Measurements from ENCODE around the gene AKNA. TPM values are rescaled to one million over a fixed set of nuclear protein-coding genes. Genes with fewer than 3 reads are reported as not detected.

The AKNA gene
- total RNA-seq, 1 donor from 2014 or later, result 55.0 TPM

DNA sequence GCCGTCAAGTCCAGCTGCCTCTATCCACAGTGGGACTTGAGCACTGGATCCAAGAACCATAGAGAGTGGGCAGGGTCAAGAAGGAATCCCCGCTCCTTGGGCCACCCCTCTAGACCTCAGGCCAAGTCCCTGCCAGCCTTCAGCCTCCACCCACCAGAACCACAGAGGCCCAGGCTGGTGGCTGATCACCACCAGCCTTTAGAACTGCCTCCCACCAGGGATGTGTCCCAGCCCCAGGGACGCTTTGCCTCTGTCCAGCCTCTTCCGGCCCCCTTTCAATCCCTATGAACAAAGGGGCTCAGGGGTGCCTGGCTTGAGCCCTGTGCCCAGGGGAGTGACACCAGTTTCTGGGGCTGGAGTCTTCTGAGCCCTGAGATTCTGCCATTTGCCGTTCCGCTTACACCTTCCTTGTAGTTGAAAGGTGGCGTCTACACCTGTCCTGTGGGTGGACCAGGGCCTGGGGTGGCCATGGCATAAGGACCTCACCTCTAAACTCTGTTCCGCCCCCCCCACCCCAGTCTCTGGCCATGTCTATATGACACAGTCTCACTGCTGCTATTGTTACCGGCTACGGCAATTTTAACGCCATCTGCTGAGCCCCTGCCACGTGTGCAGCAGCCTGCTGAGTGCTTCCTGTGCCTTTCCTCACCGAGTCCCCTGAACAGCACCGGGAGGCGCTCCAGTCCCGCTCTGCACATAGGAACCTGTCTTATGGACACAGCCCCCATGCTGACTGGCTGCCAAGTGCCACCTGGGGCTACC is 100.6 kb downstream of the AKNA start:
- Histone ChIP-seq H3K27ac (no peak overlapping the region), H3K4me1 (peaks cover 20% of the 10 kb centered on the region), H3K36me3 (peaks cover 0 to under 1% of the 10 kb centered on the region in 2 donors), H3K27me3 (no peaks in the 10 kb centered on the region), H3K4me3 (no peak overlapping the region), H3K9me3 (no peaks in the 10 kb centered on the region)
- intact Hi-C loops (cut with DNase I), result no loop called here
- DNase-seq (ENCODE audit: extremely low spot score in 2 of 2), result peak in 1 of 2 donors; percentile 79
- TF ChIP-seq POLR2A (IDR thresholded peaks at IDR 0.05) (no peak), POLR2AphosphoS5 (IDR thresholded peaks at IDR 0.05; ENCODE audit: insufficient read depth in 1 of 2, low read depth in 1 of 2) (no peak)
- TF ChIP-seq, protein P1, sequence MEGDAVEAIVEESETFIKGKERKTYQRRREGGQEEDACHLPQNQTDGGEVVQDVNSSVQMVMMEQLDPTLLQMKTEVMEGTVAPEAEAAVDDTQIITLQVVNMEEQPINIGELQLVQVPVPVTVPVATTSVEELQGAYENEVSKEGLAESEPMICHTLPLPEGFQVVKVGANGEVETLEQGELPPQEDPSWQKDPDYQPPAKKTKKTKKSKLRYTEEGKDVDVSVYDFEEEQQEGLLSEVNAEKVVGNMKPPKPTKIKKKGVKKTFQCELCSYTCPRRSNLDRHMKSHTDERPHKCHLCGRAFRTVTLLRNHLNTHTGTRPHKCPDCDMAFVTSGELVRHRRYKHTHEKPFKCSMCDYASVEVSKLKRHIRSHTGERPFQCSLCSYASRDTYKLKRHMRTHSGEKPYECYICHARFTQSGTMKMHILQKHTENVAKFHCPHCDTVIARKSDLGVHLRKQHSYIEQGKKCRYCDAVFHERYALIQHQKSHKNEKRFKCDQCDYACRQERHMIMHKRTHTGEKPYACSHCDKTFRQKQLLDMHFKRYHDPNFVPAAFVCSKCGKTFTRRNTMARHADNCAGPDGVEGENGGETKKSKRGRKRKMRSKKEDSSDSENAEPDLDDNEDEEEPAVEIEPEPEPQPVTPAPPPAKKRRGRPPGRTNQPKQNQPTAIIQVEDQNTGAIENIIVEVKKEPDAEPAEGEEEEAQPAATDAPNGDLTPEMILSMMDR (IDR thresholded peaks at IDR 0.05), result no peak

DNA sequence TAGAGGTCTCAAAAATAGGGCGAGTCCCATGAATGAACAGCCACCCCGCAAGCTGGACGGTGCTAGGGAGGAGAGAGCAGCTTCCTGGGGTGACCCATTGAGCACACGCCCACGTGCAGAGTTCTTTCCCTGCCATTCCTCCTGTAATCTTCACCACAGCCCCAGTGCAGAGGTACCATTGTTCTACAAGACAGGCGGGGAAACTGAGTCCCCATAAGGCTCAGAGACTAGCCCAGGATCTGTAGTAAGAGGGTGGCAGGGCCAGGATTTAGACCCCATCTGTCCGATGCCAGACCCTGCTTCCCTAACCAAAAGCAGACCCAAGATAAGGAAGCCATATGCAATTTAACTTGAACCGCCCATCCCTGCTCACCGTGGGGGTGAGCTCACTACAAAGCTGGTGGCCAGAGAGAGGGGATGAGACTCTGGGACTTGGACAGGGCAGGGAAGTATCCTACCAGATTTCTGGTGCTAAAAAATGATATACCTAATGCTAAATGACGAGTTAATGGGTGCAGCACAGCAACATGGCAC is 101.6 kb downstream of the AKNA start:
- intact Hi-C loops (cut with DNase I), result no loop called here
- TF ChIP-seq POLR2A (IDR thresholded peaks at IDR 0.05), result no peak
- no peak for TF ChIP-seq POLR2AphosphoS5 (IDR thresholded peaks at IDR 0.05; ENCODE audit: insufficient read depth in 1 of 2, low read depth in 1 of 2)
- TF ChIP-seq, protein P1 (IDR thresholded peaks at IDR 0.05), result no peak
- peak in 1 of 2 donors; percentile 71 for DNase-seq (ENCODE audit: extremely low spot score in 2 of 2)
- Histone ChIP-seq H3K27me3 (no peaks in the 10 kb centered on the region), H3K4me1 (peaks cover 20% of the 10 kb centered on the region), H3K27ac (peak overlapping the region; percentile 76), H3K4me3 (no peak overlapping the region), H3K9me3 (no peaks in the 10 kb centered on the region), H3K36me3 (no peaks in the 10 kb centered on the region)

DNA sequence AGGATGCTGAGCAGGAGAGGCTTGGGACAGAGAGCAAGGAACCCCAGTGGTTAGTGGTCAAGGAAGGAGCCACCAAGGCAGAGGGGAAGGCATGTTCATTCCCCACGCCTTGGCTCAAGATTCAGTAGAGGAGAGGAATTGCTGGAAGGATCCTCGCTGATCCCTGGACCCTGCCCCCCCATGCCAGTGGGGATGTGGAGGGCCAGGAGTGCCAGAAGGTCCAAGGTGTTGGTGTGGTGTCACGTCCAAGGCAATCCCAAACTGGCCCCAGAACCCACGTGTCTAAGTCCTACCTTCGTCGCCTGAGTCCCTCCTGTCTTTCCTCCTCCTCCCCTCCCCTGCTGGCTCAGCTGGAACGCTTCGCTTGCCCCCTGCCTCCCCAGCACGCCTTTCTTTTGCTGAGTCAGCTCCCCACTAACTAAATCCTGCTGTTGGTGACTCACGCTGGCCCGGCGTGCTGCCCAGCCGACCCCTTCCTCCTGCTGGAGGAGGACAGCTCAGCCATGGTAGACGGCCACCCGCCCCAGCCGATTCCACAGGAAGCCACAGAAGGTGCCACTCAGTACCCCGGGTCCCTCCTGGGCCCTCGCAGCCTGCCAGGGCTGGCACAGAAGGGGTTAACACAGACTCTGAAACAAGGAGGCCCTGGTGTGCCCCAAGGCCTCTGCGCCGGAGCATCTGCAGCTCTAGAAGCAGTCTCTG is 102.5 kb downstream of the AKNA start:
- H3K27ac ChIP-seq, result peak overlapping the region; percentile 76
- intact Hi-C loops (cut with DNase I), result no loop called here
- H3K4me1 ChIP-seq, result peaks cover 20% of the 10 kb centered on the region
- peak in 1 of 2 donors; percentile 86 for DNase-seq (ENCODE audit: extremely low spot score in 2 of 2)
- no peaks in the 10 kb centered on the region for H3K27me3 ChIP-seq
- H3K4me3 ChIP-seq, result no peak overlapping the region
- TF ChIP-seq POLR2AphosphoS5 (IDR thresholded peaks at IDR 0.05; ENCODE audit: insufficient read depth in 1 of 2, low read depth in 1 of 2), result peak in 1 of 2 donors; percentile 81
- no peak for TF ChIP-seq POLR2A (IDR thresholded peaks at IDR 0.05)
- H3K36me3 ChIP-seq, result no peaks in the 10 kb centered on the region
- no peaks in the 10 kb centered on the region for H3K9me3 ChIP-seq

DNA sequence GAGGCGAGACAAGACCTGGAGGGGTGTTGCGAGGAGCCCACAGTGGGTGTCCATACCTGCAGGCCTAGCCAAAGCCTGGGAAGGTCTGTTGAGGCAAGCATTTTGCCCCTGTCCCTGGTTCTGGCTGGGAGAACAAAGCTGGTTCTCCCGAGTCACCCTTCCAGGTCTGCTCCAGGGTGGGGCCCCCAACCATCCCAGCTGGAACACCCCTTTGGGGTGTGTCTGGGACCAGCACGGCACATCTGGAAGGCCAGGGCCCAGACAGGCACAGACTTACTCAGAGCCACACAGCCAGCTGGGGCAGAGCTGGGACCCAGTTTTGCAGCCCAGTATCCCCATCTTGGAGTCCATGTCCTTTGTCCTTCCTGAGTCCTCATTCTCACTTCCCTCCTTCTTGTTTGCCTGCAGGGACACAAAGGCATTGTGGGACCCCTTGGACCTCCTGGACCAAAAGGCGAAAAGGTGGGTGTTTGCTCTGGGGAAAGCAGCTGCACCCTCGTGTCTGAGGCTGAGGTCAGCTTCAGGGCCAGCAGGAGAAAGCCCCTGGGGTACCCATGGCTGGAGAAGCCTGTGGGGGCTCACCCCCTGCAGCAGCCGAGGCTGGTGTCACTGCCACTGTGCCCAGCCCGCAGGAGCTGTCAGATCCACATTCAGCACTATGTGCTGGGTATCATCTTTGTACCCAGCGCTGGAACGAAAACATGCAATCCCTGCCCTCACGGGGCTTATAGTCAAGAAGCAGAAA is 103.3 kb downstream of the AKNA start:
- H3K27ac ChIP-seq, result peak overlapping the region; percentile 76
- intact Hi-C loops (cut with DNase I), result no loop called here

More for the DNA sequence above, 103.3 kb downstream of the AKNA start:
- TF ChIP-seq, protein P1 (IDR thresholded peaks at IDR 0.05), result no peak
- no peak for TF ChIP-seq POLR2AphosphoS5 (IDR thresholded peaks at IDR 0.05; ENCODE audit: insufficient read depth in 1 of 2, low read depth in 1 of 2)
- no peak for TF ChIP-seq POLR2A (IDR thresholded peaks at IDR 0.05)
- Histone ChIP-seq H3K4me3 (no peak overlapping the region), H3K27me3 (no peaks in the 10 kb centered on the region), H3K9me3 (no peaks in the 10 kb centered on the region), H3K36me3 (no peaks in the 10 kb centered on the region), H3K4me1 (peaks cover 20% of the 10 kb centered on the region)
- DNase-seq (ENCODE audit: extremely low spot score in 2 of 2), result no peak

Other genes with a start within 250 kb of the AKNA start
- 17.2 TPM for gene COL27A1, start 232.4 kb downstream of the AKNA start, total RNA-seq
- not detected for gene ORM1, start 64.9 kb downstream of the AKNA start, total RNA-seq
- not detected for gene ORM2, start 58.1 kb downstream of the AKNA start, total RNA-seq
- 9.1 TPM for gene WHRN, start 117.5 kb upstream of the AKNA start, total RNA-seq
- 161 TPM for gene ATP6V1G1, start 199.8 kb upstream of the AKNA start, total RNA-seq
- 11.5 TPM for gene TMEM268, start 223.3 kb upstream of the AKNA start, total RNA-seq

Measured in vagina (tissue), 2 donors.